GM12892 (cell line): ENCODE measurements around the gene NPNT.

Source experiments
- POLR2A ChIP-seq: IDR thresholded peaks from 2 replicates; pipeline ENCODE4 v1.6.1; 2011; ENCODE audit warnings: low read depth, low read length, control low read depth
- TAF1 ChIP-seq: IDR thresholded peaks from 2 replicates; pipeline ENCODE4 v1.6.1; 2011; ENCODE audit warnings: low read depth, mild to moderate bottlenecking, control low read depth, low read length, borderline replicate concordance

DNA sequence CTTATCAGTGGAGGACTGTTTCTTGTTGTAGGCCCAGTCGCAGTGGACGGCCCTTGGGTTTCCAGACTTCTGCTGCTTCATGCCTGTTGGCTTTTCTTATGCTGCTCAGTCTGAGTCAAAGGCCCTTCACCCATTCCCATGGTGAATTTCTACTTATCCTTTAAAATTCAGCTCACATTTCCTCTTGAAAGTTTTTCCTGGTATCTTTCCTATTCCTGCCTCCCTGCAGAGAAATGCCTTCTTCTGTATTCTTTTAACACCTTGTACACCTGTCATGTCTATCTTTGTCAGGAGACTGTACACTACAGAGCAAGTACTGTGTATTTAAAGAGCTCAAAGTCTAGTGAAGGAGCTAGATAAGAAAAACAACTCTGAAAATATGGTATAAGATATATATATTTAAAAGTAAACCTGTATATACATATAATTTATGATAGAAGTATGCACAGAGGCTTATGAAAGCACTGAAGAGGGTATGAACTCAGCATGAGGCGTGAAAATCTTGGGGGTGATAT is 22.0 kb downstream of the NPNT start:
- no peak for TF ChIP-seq POLR2A
- no peak for TF ChIP-seq TAF1
